Heart right ventricle (tissue), 16 donors: ENCODE results near the gene CUL2. TPM values are rescaled to one million over a fixed set of nuclear protein-coding genes. Genes with fewer than 3 reads are reported as not detected.
"Not testable (repeated sequence)": the region's sequence is repeated elsewhere in the genome, so short reads cannot be mapped to it uniquely, and the experiment has no call there.

ENCODE experiments used
- ATAC-seq, 8 donors: fragments of 200-7000 bp; cut with Tn5 transposase; one replicate each; pipeline ENCODE4 v1.9.1; 2020; ENCODE audit warnings: mild to moderate bottlenecking in 8 of 8, moderate library complexity in 8 of 8, moderate number of reproducible peaks in 1 of 8
- DNase-seq, 2 donors: peaks; one replicate each; pipeline ENCODE4 v3.0.0-alpha.2; 2020
- H3K27ac ChIP-seq, 10 donors: fragments of 200-600 bp; sonication (generic) in 2 of 10; one replicate each; pipeline versions ENCODE4 v1.5.0 to v1.8.0; 2020 to 2022; ENCODE audit warnings: mild to moderate bottlenecking in 3 of 10
- H3K27me3 ChIP-seq, 7 donors: fragments of 200-600 bp; one replicate each; pipeline ENCODE4 v1.8.0; 2021 to 2022; ENCODE audit warnings: mild to moderate bottlenecking in 2 of 7
- H3K36me3 ChIP-seq, 9 donors: fragments of 200-600 bp; sonication (generic) in 1 of 9; one replicate each; pipeline versions ENCODE4 v1.5.0 to v1.8.0; 2020 to 2022; ENCODE audit warnings: mild to moderate bottlenecking in 2 of 9
- H3K4me1 ChIP-seq, 9 donors: fragments of 200-600 bp; sonication (generic) in 1 of 9; one replicate each; pipeline versions ENCODE4 v1.5.0 to v1.8.0; 2020 to 2022; ENCODE audit warnings: mild to moderate bottlenecking in 4 of 9
- H3K4me3 ChIP-seq, 10 donors: fragments of 200-600 bp; sonication (generic) in 2 of 10; one replicate each; pipeline versions ENCODE4 v1.5.0 to v1.8.0; 2020 to 2022; ENCODE audit warnings: mild to moderate bottlenecking in 7 of 10, moderate library complexity in 2 of 10
- H3K9me3 ChIP-seq, 11 donors: fragments of 200-600 bp in 10 of 11; sonication (generic) in 2 of 11; one replicate each; pipeline versions ENCODE4 v1.5.0 to v1.8.0; 2013 to 2022; ENCODE audit warnings: mild to moderate bottlenecking in 2 of 11, control low read depth in 1 of 11, moderate library complexity in 1 of 11
- WGBS, 2 donors: extraction: QIAGEN DNeasy Blood & Tissue Kit; methylation state at CpG; one replicate each; pipeline ENCODE4 v1.1.7; 2013; ENCODE audit warnings: inconsistent platforms in 1 of 2; 5-methylcytosine and 5-hydroxymethylcytosine counted together
- intact Hi-C, 10 donors: fragments of 100-400 bp; cut with DNase I; formaldehyde crosslinking; loops; one replicate each; pipeline versions ENCODE4 v1.11.1 to v1.14.2; 2022
- polyA plus RNA-seq, 2 donors: library from polyadenylated mRNA; stranded (reverse); fragments of 200-250 nt; gene quantifications; one replicate each; pipeline ENCODE4 v1.2.3, GENCODE V29; 2013
- total RNA-seq, 10 donors: library from RNA; stranded (reverse); fragmentation: NEBNext Ultra II Directional in 3 of 10; extraction: Animal tissue kit (Norgen Biotek cat#: 25700) in 3 of 10; gene quantifications; one replicate each; pipeline versions ENCODE4 v1.2.1 to v1.2.4, GENCODE V29; 2021 to 2023
- TF ChIP-seq, protein P1 (sequence below), 9 donors: fragments of 200-600 bp; sonication (generic) in 2 of 9; IDR thresholded peaks; one replicate each; pipeline versions ENCODE4 v1.5.0 to v1.8.0; 2021 to 2022; ENCODE audit warnings: antibody characterized with exemption in 9 of 9, mild to moderate bottlenecking in 5 of 9, moderate library complexity in 1 of 9
- donor health status: Arrhythmogenic right ventricular cardiomyopathy.
- donor health status: ischemic (EF 13 %, LVEDD 7.1; RV severe dilation, severe dysfunction).
- donor health status: healthy with polysubstance abuse.
- donor health status: DM: no; HTN: yes; CAD: no.
- donor health status: DM: no; HTN: no; CAD: no.
- donor health status: ischemic (EF 25% LVEDD 6.9; RV normal size, moderate dysfunction).
- donor health status: ischemic (EF 25% LVEDD 5.7; RV mildly dilated, moderate dysfunction).
- donor health status: healthy.
- donor health status: DM: yes; HTN: yes; CAD: no.
- donor health status: Ischemic cardiomyopathy.
- donor health status: ischemic (EF 35%, LVEDD 5.7; RV mildly dilated, moderate dysfunction).
- donor health status: nonischemic (EF 11% LVEDD 7.7; RV severe dilation, severe dysfunction).
- donor health status: DM: yes; HTN: yes; CAD: no.
- donor health status: PGD.
- donor health status: ischemic (EF 29% LVEDD 5.4; RV normal size, mild dysfunction).
- donor health status: nonischemic (EF 23%, LVEDD 6.1; RV moderate dilation, normal function).

CUL2 gene
- total and polyA plus RNA-seq, 12 donors = 5.7 to 39.8 (median 37.0) TPM

DNA sequence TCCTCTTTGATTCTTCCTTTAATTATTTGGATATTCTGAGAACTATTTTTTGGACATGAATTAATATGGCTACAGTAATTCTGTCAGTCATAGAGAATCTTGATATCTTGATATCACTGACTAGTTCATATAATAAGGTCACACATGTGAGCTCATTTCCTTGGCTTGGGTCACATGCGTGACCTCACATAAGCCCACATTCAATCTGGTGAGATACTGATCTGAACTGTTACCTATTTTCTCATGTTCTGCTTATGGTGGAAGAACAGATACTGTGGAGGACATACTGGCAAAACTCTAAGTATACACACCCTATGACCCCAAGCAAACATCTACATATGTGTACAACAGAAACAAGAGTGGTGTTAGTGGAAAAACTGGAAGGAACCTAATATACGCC lies 44.1 kb downstream of the CUL2 start:
- H3K9me3 ChIP-seq = no peaks in the 10 kb centered on the region
- 73 to 100% methylated on average over 2 of the region's 2 CpGs for WGBS, 2 donors
- H3K4me3 ChIP-seq = no peak overlapping the region
- peaks cover 0 to 92% (median 31%) of the 10 kb centered on the region in 9 donors for H3K36me3 ChIP-seq
- no peak for ATAC-seq
- no peaks in the 10 kb centered on the region for H3K27me3 ChIP-seq
- peaks cover 0 to 11% (median 0%) of the 10 kb centered on the region in 9 donors for H3K4me1 ChIP-seq
- TF ChIP-seq, protein P1, sequence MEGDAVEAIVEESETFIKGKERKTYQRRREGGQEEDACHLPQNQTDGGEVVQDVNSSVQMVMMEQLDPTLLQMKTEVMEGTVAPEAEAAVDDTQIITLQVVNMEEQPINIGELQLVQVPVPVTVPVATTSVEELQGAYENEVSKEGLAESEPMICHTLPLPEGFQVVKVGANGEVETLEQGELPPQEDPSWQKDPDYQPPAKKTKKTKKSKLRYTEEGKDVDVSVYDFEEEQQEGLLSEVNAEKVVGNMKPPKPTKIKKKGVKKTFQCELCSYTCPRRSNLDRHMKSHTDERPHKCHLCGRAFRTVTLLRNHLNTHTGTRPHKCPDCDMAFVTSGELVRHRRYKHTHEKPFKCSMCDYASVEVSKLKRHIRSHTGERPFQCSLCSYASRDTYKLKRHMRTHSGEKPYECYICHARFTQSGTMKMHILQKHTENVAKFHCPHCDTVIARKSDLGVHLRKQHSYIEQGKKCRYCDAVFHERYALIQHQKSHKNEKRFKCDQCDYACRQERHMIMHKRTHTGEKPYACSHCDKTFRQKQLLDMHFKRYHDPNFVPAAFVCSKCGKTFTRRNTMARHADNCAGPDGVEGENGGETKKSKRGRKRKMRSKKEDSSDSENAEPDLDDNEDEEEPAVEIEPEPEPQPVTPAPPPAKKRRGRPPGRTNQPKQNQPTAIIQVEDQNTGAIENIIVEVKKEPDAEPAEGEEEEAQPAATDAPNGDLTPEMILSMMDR (IDR thresholded peaks at IDR 0.05) = no peak
- no peak for DNase-seq
- no peak overlapping the region for H3K27ac ChIP-seq
- intact Hi-C loops = no loop called here

DNA sequence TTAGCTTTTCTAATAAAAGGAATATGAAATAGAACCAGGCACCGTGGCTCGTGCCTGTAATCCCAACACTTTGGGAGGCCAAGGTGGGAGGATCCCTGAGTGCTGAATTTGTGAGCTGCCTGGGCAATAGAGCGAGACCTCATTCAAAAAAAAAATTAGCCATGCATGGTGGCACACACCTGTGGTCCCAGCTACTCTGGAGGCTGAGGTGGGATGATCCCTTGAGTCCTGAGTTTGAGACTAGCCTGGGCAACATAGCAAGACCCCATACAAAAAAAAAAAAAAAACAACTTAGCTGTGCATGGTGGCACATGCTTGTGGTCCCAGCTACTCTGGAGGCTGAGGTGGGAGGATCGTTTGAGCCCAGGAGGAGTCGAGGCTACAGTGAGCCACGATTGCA lies 44.9 kb downstream of the CUL2 start:
- H3K27me3 ChIP-seq, H3K4me3 ChIP-seq, H3K9me3 ChIP-seq, intact Hi-C loops, ATAC-seq, DNase-seq, H3K27ac ChIP-seq: not testable (repeated sequence)
- peaks cover 0 to 18% (median 0%) of the 10 kb centered on the region in 9 donors for H3K4me1 ChIP-seq
- H3K36me3 ChIP-seq = peaks cover 0 to 92% (median 31%) of the 10 kb centered on the region in 9 donors
- 79 to 98% methylated on average over 6 of the region's 6 CpGs for WGBS, 2 donors

DNA sequence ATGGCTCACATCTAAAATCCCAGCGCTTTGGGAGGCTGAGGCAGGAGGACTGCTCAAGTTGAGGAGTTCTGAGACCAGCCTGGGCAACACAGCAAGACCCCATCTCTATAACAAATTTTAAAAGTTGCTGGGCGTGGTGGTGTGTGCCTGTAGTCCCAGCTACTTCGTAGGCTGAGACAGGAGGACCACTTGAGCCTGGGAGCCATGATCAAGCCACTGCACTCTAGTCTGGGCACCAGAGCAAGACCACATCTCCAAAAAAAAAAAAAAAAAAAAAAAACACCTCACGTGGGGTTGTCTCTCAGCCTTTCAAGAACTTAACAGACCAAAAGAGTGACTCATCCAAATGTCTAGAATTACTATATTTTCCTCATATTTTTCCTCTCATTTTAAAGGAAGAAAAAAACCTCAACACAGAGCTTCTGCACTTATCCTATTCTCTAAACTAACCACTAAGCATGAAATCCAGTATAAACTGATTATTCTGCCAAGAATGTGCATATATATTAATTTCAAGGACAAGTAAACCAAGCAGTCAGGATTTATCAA lies 46.3 kb downstream of the CUL2 start:
- TF ChIP-seq, protein P1 (IDR thresholded peaks at IDR 0.05) = no peak
- intact Hi-C loops = no loop called here
- ATAC-seq = no peak
- Histone ChIP-seq H3K27ac (no peak overlapping the region), H3K9me3 (no peaks in the 10 kb centered on the region), H3K36me3 (peaks cover 0 to 90% (median 24%) of the 10 kb centered on the region in 9 donors), H3K27me3 (no peaks in the 10 kb centered on the region), H3K4me1 (peaks cover 0 to 17% (median 0%) of the 10 kb centered on the region in 9 donors), H3K4me3 (no peak overlapping the region)
- WGBS, 2 donors = 96 to 99% methylated on average over 4 of the region's 4 CpGs
- no peak for DNase-seq

DNA sequence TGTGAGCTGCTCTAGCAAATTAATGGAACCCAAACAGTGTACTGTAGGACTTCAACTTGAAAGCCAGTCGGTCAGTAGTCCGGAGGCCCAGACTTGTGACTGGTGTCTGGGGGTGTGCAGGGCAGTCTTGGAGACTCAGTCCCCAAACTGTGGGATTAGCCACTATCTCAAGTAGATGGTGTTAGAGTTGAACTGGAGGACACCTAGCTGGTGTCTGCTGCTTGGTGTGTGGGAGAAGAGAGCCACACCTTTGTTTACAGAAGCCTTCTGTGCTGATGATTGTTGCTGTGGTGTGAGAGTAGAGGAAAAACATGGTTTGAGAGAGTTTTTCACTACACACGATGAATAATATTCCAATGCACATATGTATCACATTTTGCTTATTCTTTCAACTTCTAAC lies 47.4 kb downstream of the CUL2 start:
- Histone ChIP-seq H3K4me1 (peaks cover 0 to 10% (median 0%) of the 10 kb centered on the region in 9 donors), H3K27me3 (no peaks in the 10 kb centered on the region), H3K4me3 (no peak overlapping the region), H3K36me3 (peaks cover 0 to 93% (median 19%) of the 10 kb centered on the region in 9 donors), H3K27ac (no peak overlapping the region), H3K9me3 (no peaks in the 10 kb centered on the region)
- intact Hi-C loops = no loop called here
- WGBS, 2 donors = 96 to 97% methylated on average over 3 of the region's 3 CpGs
- DNase-seq (no peak), ATAC-seq (no peak)
- TF ChIP-seq, protein P1 (IDR thresholded peaks at IDR 0.05) = no peak

DNA sequence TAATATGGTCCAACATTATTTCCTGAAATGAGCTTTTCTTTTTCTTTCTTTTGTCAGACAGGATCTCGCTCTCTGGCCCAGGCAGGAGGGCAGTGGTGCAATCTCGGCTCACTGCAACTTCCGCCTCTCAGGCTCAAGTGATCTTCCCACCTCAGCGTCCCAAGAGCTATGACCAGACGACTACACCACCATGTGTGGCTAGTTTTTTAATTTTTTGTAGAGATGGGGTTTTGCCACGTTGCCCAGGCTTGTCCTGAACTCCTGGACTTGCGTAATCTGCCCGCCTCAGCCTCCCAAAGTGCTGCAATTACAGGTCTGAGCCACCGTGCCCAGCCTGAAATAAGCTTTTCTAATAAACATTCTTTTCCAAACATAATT lies 48.6 kb downstream of the CUL2 start:
- no peak overlapping the region for H3K27ac ChIP-seq
- H3K4me3 ChIP-seq = no peak overlapping the region
- DNase-seq (no peak), ATAC-seq (no peak)
- TF ChIP-seq, protein P1 (IDR thresholded peaks at IDR 0.05) = no peak
- H3K36me3 ChIP-seq = peaks cover 0 to 93% (median 15%) of the 10 kb centered on the region in 9 donors
- 86 to 89% methylated on average over 9 of the region's 9 CpGs for WGBS, 2 donors
- H3K9me3 ChIP-seq = no peaks in the 10 kb centered on the region
- no peaks in the 10 kb centered on the region for H3K27me3 ChIP-seq
- intact Hi-C loops = no loop called here
- peaks cover 0 to 10% (median 0%) of the 10 kb centered on the region in 9 donors for H3K4me1 ChIP-seq
